ENCODE data around the gene PCNT. TPM values are rescaled to one million over a fixed set of nuclear protein-coding genes. Genes with fewer than 3 reads are reported as not detected.

Gene PCNT
- total RNA-seq, 4 donors from 2014 or later = 30.3 to 44.0 (median 33.3) TPM

- no peak for DNase-seq (ENCODE audit: low spot score in 2 of 2)
- intact Hi-C loops (cut with DNase I; ENCODE audit: low total_unique reads) = no loop called here
- H3K4me3 ChIP-seq (ENCODE audit: low read depth, poor library complexity, severe bottlenecking) = no peak overlapping the region
- TF ChIP-seq CTCF (IDR thresholded peaks at IDR 0.05) = no peak
- no peak for TF ChIP-seq POLR2A (IDR thresholded peaks at IDR 0.05)
- 86 to 91% methylated on average over 4 of the region's 4 CpGs for WGBS, 2 donors
These were observed 5.5 kb upstream of the PCNT start for GRCh38 chr21:46318464-46318845.

GRCh38 chr21:46319186-46319585, 4.8 kb upstream of the PCNT start:
- intact Hi-C loops (cut with DNase I; ENCODE audit: low total_unique reads) = no loop called here
- no peak for DNase-seq (ENCODE audit: low spot score in 2 of 2)
- no peak for TF ChIP-seq POLR2A (IDR thresholded peaks at IDR 0.05)
- TF ChIP-seq CTCF (IDR thresholded peaks at IDR 0.05) = no peak
- WGBS, 2 donors = 96% methylated on average over 7 of the region's 7 CpGs
- no peak overlapping the region for H3K4me3 ChIP-seq (ENCODE audit: low read depth, poor library complexity, severe bottlenecking)

- TF ChIP-seq CTCF (IDR thresholded peaks at IDR 0.05) (no peak), POLR2A (IDR thresholded peaks at IDR 0.05) (no peak)
- intact Hi-C loops (cut with DNase I; ENCODE audit: low total_unique reads) = no loop called here
- WGBS, 2 donors = 71 to 76% methylated on average over 4 of the region's 4 CpGs
- DNase-seq (ENCODE audit: low spot score in 2 of 2) = no peak
- no peak overlapping the region for H3K4me3 ChIP-seq (ENCODE audit: low read depth, poor library complexity, severe bottlenecking)
These were observed 3.6 kb upstream of the PCNT start for GRCh38 chr21:46320331-46320801.

GRCh38 chr21:46322351-46323226, 1.4 kb upstream of the PCNT start:
- intact Hi-C loops (cut with DNase I; ENCODE audit: low total_unique reads) = no loop called here
- no peak for DNase-seq (ENCODE audit: low spot score in 2 of 2)
- no peak for TF ChIP-seq CTCF (IDR thresholded peaks at IDR 0.05)
- no peak for TF ChIP-seq POLR2A (IDR thresholded peaks at IDR 0.05)
- H3K4me3 ChIP-seq (ENCODE audit: low read depth, poor library complexity, severe bottlenecking) = peak overlapping the region; percentile 49
- 5 to 6% methylated on average over 49 to 50 of the region's 50 CpGs for WGBS, 2 donors

- 0 to 1% methylated on average over 31 to 34 of the region's 34 CpGs for WGBS, 2 donors
- no peak for DNase-seq (ENCODE audit: low spot score in 2 of 2)
- intact Hi-C loops (cut with DNase I; ENCODE audit: low total_unique reads) = no loop called here
- no peak for TF ChIP-seq POLR2A (IDR thresholded peaks at IDR 0.05)
- TF ChIP-seq CTCF (IDR thresholded peaks at IDR 0.05) = no peak
- peak overlapping the region; percentile 49 for H3K4me3 ChIP-seq (ENCODE audit: low read depth, poor library complexity, severe bottlenecking)
These were observed 688 bp upstream of the PCNT start for GRCh38 chr21:46323227-46323709.

Data from lower leg skin (tissue), 4 donors.